GM12878 (cell line): ENCODE measurements around the gene SLC6A8. TPM values are rescaled to one million over a fixed set of nuclear protein-coding genes. Genes with fewer than 3 reads are reported as not detected.

Experiments used
- ATAC-seq: fragments of 200-7000 bp; cut with Tn5 transposase; 3 replicates; pipeline ENCODE4 v1.9.1; 2020; ENCODE audit warnings: mild to moderate bottlenecking, moderate library complexity
- BruUV-seq: library from RNA; stranded (reverse); fragments of 400-500 nt; replicated peaks from 2 replicates; lab custom pipeline; 2021; lab: Mats Ljungman, UMichigan
- CTCF ChIA-PET: fragments of 300-600 bp; sonication (Branson Sonifier 250); formaldehyde crosslinking; extraction: SDS; loops from one replicate; lab custom pipeline; 2021; ENCODE audit warnings: inconsistent platforms; lab: Yijun Ruan, JAX
- POLR2A ChIA-PET: fragments of 350-600 bp; formaldehyde crosslinking; extraction: SDS; loops from one replicate; lab custom pipeline; 2021; ENCODE audit warnings: inconsistent platforms; lab: Charles Lee
- RAD21 ChIA-PET: fragments of 300-600 bp; sonication (Branson Sonifier 250); formaldehyde crosslinking; loops from one replicate; lab custom pipeline; 2023; ENCODE audit warnings: antibody characterized with exemption; ENCODE audit not compliant: unreplicated experiment; lab: Charles Lee
- SMC1A ChIA-PET: fragments of 300-600 bp; sonication (Branson Sonifier 250); formaldehyde crosslinking; loops from one replicate; lab custom pipeline; 2023; ENCODE audit not compliant: unreplicated experiment, uncharacterized antibody; lab: Charles Lee
- DNase-seq: peaks from one replicate; pipeline ENCODE4 v3.0.0-alpha.2; 2011; ENCODE audit warnings: low read depth, low spot score
- FAIRE-seq: peaks from 3 replicates; lab custom pipeline; 2011; peaks lifted over from hg19 to GRCh38; lab: Jason Lieb, UNC
- H2AFZ ChIP-seq: 2 replicates; pipeline ENCODE4 v1.6.0; 2011; ENCODE audit warnings: low read depth, low read length, control low read depth; ENCODE audit not compliant: control insufficient read depth
- H3K27ac ChIP-seq: 2 replicates; pipeline ENCODE4 v1.5.1; 2011; ENCODE audit warnings: control low read depth; ENCODE audit not compliant: control insufficient read depth, insufficient read depth
- H3K27me3 ChIP-seq, 2 experiments: replicated peaks in 1 of 2; 2 replicates each; pipeline versions ENCODE4 v1.6.0 to v1.6.1; 2011; ENCODE audit warnings: low read length in 1 of 2; ENCODE audit not compliant: control insufficient read depth in 2 of 2, insufficient read depth in 2 of 2
- H3K36me3 ChIP-seq, 2 experiments: 2 replicates each; pipeline ENCODE4 v1.5.1; 2011; ENCODE audit warnings: low read length in 1 of 2; ENCODE audit not compliant: control insufficient read depth in 2 of 2, insufficient read depth in 2 of 2
- H3K4me1 ChIP-seq: 2 replicates; pipeline ENCODE4 v1.6.1; 2011; ENCODE audit warnings: mild to moderate bottlenecking, low read length, moderate library complexity, mixed read lengths; ENCODE audit not compliant: control insufficient read depth, insufficient read depth
- H3K4me2 ChIP-seq: 2 replicates; pipeline ENCODE4 v1.6.0; 2011; ENCODE audit warnings: control low read depth; ENCODE audit not compliant: control insufficient read depth, insufficient read depth
- H3K4me3 ChIP-seq: fragments of 200-600 bp; sonication (generic); 2 replicates; pipeline ENCODE4 v1.5.1; 2016
- H3K79me2 ChIP-seq: 2 replicates; pipeline ENCODE4 v1.6.0; 2011; ENCODE audit warnings: low read length; ENCODE audit not compliant: control insufficient read depth, insufficient read depth
- H3K9ac ChIP-seq: 2 replicates; pipeline ENCODE4 v1.8.0; 2011; ENCODE audit warnings: low read length, control low read depth, mixed read lengths; ENCODE audit not compliant: control insufficient read depth, insufficient read depth
- H3K9me3 ChIP-seq: replicated peaks from 3 replicates; pipeline ENCODE4 v1.5.1; 2011; ENCODE audit warnings: mild to moderate bottlenecking, low read length; ENCODE audit not compliant: control insufficient read depth, insufficient read depth
- H4K20me1 ChIP-seq: 2 replicates; pipeline ENCODE4 v1.6.0; 2011; ENCODE audit not compliant: control insufficient read depth, insufficient read depth
- BRCA1 ChIP-seq: IDR thresholded peaks from 2 replicates; pipeline ENCODE4 v1.6.1; 2011; ENCODE audit warnings: low read depth, low read length, improper control_type of control experiment
- NFYB ChIP-seq: IDR thresholded peaks from 2 replicates; pipeline ENCODE4 v1.6.1; 2011; ENCODE audit warnings: low read depth, mild to moderate bottlenecking, low read length, improper control_type of control experiment, moderate library complexity; ENCODE audit not compliant: insufficient read depth
- PAX5 ChIP-seq: IDR thresholded peaks from 2 replicates; pipeline ENCODE4 v1.6.1; 2011; ENCODE audit warnings: low read depth, low read length, borderline replicate concordance
- POU2F2 ChIP-seq: IDR thresholded peaks from 3 replicates; pipeline ENCODE4 v1.6.1; 2011; ENCODE audit warnings: low read depth, mild to moderate bottlenecking, low read length, borderline replicate concordance
- RFX5 ChIP-seq: IDR thresholded peaks from 2 replicates; pipeline ENCODE4 v1.6.1; 2011; ENCODE audit warnings: low read depth, low read length, improper control_type of control experiment
- SUPT20H ChIP-seq: IDR thresholded peaks from 2 replicates; pipeline ENCODE4 v1.6.1; 2011; ENCODE audit warnings: low read depth, mild to moderate bottlenecking, low read length, moderate library complexity, borderline replicate concordance; ENCODE audit not compliant: control insufficient read depth
- YBX1 ChIP-seq: fragments of 450-650 bp; IDR thresholded peaks from 2 replicates; pipeline ENCODE4 v1.6.1; 2016; ENCODE audit warnings: antibody characterized with exemption
- WGBS: methylation state at CpG from one replicate; pipeline ENCODE4 v1.1.6; 2016; ENCODE audit warnings: low lambda C conversion rate; ENCODE audit not compliant: insufficient replicate concordance, insufficient coverage; ENCODE audit errors: missing lambda C conversion rate; 5-methylcytosine and 5-hydroxymethylcytosine counted together
- in situ Hi-C: fragments of 300-500 bp; cut with MboI; formaldehyde crosslinking; loops from 9 replicates; pipeline ENCODE4 v1.14.3; 2018; ENCODE audit warnings: mixed read lengths
- intact Hi-C: fragments of 100-400 bp; cut with micrococcal nuclease; formaldehyde crosslinking; loops from one replicate; pipeline ENCODE4 v1.14.2; 2022; ENCODE audit not compliant: unreplicated experiment
- polyA plus RNA-seq, 11 experiments: library from polyadenylated mRNA; depleted of rRNA in 4 of 11; unstranded in 6 of 11; stranded (reverse) in 5 of 11; fragments of >200 nt; fragmentation: Nextera tagmentation in 4 of 11; fragmentation: Illumina TruSeq in 1 of 11; extraction: Ambion mirVana in 4 of 11; extraction: Trizol in 1 of 11; gene quantifications; 1 replicate in 1 of 11; 2 replicates in 10 of 11; pipeline versions ENCODE4 v1.2.1 to v1.2.3, GENCODE V29; 2011 to 2016; ENCODE audit warnings: inconsistent platforms in 2 of 11, missing spikeins in 2 of 11, low read depth in 1 of 11
- total RNA-seq, 4 experiments: library from RNA; depleted of rRNA in 3 of 4; stranded (reverse); fragments of >200 nt in 3 of 4; fragmentation: Illumina TruSeq in 1 of 4; extraction: Trizol in 1 of 4; gene quantifications; 2 replicates each; pipeline versions ENCODE4 v1.2.1 to v1.2.3, GENCODE V29; 2013 to 2021
- TF ChIP-seq, protein P1 (sequence below): fragments of 450-650 bp; IDR thresholded peaks from 2 replicates; pipeline ENCODE4 v1.6.1; 2017; ENCODE audit warnings: borderline replicate concordance
- TF ChIP-seq, protein P2 (sequence below): fragments of 450-650 bp; formaldehyde crosslinking; IDR thresholded peaks from 2 replicates; pipeline ENCODE4 v1.5.0; 2022; ENCODE audit warnings: mild to moderate bottlenecking, missing genetic modification characterization
- TF ChIP-seq, protein P3 (sequence below): fragments of 450-650 bp; formaldehyde crosslinking; IDR thresholded peaks from 2 replicates; pipeline ENCODE4 v1.4.0; 2020; ENCODE audit warnings: mild to moderate bottlenecking, moderate library complexity
- TF ChIP-seq, protein P4 (sequence below): fragments of 450-650 bp; IDR thresholded peaks from 2 replicates; pipeline ENCODE4 v1.6.1; 2014; ENCODE audit warnings: mild to moderate bottlenecking

The SLC6A8 gene
- total and polyA plus RNA-seq, 10 of the 15 experiments (the other 5 are each of a cell fraction or from before 2014, with no cell fraction given): 0.01 to 0.72 (median 0.17) TPM; not detected in 6

DNA sequence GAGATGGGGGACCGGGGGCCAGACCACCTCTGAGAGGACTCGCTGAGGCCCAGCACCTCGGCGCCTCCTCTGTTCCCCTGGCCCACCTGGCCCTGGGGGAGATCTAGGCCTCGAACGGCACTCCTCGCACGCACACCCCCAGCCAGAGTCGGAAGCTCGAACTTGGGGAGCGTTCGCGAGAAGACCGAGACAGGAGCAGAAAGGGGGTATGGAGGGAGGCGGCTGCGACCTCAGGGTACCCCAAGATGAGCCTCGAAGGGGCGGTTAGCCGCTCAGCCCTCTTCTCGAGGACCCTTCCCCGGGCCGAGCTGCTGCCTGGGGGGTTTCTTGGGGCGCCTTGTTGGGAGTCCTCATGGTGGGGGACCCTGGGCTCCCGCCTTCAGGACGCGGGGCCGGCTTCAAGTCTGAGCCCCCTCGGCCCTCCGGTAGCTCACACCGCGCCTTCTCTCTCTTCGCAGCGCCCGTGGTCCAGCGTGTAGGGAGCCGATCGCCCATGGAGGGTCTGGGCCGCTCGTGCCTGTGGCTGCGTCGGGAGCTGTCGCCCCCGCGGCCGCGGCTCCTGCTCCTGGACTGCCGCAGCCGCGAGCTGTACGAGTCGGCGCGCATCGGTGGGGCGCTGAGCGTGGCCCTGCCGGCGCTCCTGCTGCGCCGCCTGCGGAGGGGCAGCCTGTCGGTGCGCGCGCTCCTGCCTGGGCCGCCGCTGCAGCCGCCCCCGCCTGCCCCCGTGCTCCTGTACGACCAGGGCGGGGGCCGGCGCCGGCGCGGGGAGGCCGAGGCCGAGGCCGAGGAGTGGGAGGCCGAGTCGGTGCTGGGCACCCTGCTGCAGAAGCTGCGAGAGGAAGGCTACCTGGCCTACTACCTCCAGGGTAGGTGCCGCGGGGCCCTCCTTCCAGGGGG is 40.0 kb upstream of the SLC6A8 start:
- 42% methylated on average over 70 of the region's 85 CpGs for WGBS
- no peak overlapping the region for H3K27ac ChIP-seq
- H3K36me3 ChIP-seq: no peaks in the 10 kb centered on the region
- CTCF ChIA-PET: interaction anchor here (1.3 to 2.1 kb wide), 3 partner anchors 16 to 38 kb away, joined by 3 to 7 read pairs (median 3); no protein-coding TSS in a partner anchor
- H4K20me1 ChIP-seq: no peaks in the 10 kb centered on the region
- peaks cover 0 to 2% of the 10 kb centered on the region in 2 experiments; a peak in 2 of 4 replicates for H3K27me3 ChIP-seq
- SMC1A ChIA-PET: no interaction called here
- no peaks in the 10 kb centered on the region for H3K4me1 ChIP-seq
- FAIRE-seq: no peak
- no peaks in the 10 kb centered on the region for H3K79me2 ChIP-seq
- TF ChIP-seq, protein P1, sequence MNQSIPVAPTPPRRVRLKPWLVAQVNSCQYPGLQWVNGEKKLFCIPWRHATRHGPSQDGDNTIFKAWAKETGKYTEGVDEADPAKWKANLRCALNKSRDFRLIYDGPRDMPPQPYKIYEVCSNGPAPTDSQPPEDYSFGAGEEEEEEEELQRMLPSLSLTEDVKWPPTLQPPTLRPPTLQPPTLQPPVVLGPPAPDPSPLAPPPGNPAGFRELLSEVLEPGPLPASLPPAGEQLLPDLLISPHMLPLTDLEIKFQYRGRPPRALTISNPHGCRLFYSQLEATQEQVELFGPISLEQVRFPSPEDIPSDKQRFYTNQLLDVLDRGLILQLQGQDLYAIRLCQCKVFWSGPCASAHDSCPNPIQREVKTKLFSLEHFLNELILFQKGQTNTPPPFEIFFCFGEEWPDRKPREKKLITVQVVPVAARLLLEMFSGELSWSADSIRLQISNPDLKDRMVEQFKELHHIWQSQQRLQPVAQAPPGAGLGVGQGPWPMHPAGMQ: no peak
- TF ChIP-seq BRCA1: no peak
- TF ChIP-seq, protein P2, sequence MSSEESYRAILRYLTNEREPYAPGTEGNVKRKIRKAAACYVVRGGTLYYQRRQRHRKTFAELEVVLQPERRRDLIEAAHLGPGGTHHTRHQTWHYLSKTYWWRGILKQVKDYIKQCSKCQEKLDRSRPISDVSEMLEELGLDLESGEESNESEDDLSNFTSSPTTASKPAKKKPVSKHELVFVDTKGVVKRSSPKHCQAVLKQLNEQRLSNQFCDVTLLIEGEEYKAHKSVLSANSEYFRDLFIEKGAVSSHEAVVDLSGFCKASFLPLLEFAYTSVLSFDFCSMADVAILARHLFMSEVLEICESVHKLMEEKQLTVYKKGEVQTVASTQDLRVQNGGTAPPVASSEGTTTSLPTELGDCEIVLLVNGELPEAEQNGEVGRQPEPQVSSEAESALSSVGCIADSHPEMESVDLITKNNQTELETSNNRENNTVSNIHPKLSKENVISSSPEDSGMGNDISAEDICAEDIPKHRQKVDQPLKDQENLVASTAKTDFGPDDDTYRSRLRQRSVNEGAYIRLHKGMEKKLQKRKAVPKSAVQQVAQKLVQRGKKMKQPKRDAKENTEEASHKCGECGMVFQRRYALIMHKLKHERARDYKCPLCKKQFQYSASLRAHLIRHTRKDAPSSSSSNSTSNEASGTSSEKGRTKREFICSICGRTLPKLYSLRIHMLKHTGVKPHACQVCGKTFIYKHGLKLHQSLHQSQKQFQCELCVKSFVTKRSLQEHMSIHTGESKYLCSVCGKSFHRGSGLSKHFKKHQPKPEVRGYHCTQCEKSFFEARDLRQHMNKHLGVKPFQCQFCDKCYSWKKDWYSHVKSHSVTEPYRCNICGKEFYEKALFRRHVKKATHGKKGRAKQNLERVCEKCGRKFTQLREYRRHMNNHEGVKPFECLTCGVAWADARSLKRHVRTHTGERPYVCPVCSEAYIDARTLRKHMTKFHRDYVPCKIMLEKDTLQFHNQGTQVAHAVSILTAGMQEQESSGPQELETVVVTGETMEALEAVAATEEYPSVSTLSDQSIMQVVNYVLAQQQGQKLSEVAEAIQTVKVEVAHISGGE (CRISPR knock-in tag): no peak
- TF ChIP-seq, protein P3, sequence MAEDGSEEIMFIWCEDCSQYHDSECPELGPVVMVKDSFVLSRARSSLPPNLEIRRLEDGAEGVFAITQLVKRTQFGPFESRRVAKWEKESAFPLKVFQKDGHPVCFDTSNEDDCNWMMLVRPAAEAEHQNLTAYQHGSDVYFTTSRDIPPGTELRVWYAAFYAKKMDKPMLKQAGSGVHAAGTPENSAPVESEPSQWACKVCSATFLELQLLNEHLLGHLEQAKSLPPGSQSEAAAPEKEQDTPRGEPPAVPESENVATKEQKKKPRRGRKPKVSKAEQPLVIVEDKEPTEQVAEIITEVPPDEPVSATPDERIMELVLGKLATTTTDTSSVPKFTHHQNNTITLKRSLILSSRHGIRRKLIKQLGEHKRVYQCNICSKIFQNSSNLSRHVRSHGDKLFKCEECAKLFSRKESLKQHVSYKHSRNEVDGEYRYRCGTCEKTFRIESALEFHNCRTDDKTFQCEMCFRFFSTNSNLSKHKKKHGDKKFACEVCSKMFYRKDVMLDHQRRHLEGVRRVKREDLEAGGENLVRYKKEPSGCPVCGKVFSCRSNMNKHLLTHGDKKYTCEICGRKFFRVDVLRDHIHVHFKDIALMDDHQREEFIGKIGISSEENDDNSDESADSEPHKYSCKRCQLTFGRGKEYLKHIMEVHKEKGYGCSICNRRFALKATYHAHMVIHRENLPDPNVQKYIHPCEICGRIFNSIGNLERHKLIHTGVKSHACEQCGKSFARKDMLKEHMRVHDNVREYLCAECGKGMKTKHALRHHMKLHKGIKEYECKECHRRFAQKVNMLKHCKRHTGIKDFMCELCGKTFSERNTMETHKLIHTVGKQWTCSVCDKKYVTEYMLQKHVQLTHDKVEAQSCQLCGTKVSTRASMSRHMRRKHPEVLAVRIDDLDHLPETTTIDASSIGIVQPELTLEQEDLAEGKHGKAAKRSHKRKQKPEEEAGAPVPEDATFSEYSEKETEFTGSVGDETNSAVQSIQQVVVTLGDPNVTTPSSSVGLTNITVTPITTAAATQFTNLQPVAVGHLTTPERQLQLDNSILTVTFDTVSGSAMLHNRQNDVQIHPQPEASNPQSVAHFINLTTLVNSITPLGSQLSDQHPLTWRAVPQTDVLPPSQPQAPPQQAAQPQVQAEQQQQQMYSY: no peak
- TF ChIP-seq NFYB: no peak
- TF ChIP-seq YBX1: no peak
- TF ChIP-seq SUPT20H: no peak
- TF ChIP-seq PAX5: no peak
- TF ChIP-seq RFX5: no peak
- TF ChIP-seq, protein P4, sequence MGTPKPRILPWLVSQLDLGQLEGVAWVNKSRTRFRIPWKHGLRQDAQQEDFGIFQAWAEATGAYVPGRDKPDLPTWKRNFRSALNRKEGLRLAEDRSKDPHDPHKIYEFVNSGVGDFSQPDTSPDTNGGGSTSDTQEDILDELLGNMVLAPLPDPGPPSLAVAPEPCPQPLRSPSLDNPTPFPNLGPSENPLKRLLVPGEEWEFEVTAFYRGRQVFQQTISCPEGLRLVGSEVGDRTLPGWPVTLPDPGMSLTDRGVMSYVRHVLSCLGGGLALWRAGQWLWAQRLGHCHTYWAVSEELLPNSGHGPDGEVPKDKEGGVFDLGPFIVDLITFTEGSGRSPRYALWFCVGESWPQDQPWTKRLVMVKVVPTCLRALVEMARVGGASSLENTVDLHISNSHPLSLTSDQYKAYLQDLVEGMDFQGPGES: no peak
- TF ChIP-seq POU2F2: no peak
- no TSS peak for BruUV-seq
- H3K9ac ChIP-seq: no peak overlapping the region
- no peak overlapping the region for H3K4me2 ChIP-seq
- DNase-seq: no peak
- intact Hi-C loops (loop anchor here (2.0 kb wide), 1 partner anchor 93 kb away; no protein-coding TSS in a partner anchor), in situ Hi-C loops (no loop called here)
- POLR2A ChIA-PET: no interaction called here
- no peak overlapping the region for H3K4me3 ChIP-seq
- RAD21 ChIA-PET: no interaction called here
- H2AFZ ChIP-seq: no peak overlapping the region
- ATAC-seq: no peak
- H3K9me3 ChIP-seq: no peaks in the 10 kb centered on the region; the same call in 2 of the 3 replicates
